HepG2 (cell line): ENCODE data around the gene LRPPRC. TPM values are rescaled to one million over a fixed set of nuclear protein-coding genes. Genes with fewer than 3 reads are reported as not detected.
A peak's percentile ranks its signal among the peaks of the same experiment; 100 is the strongest.

Experiments used
- ADNP ChIP-seq: sonication (generic); formaldehyde crosslinking; IDR thresholded peaks from 2 replicates; pipeline ENCODE4 v1.4.0; 2020; ENCODE audit warnings: missing genetic modification reagents
- BATF2 ChIP-seq: sonication (generic); formaldehyde crosslinking; IDR thresholded peaks from 2 replicates; pipeline ENCODE4 v1.8.0; 2022; ENCODE audit warnings: mild to moderate bottlenecking, missing genetic modification reagents, moderate library complexity
- CENPBD1 ChIP-seq: sonication (generic); formaldehyde crosslinking; IDR thresholded peaks from 2 replicates; pipeline ENCODE4 v1.8.0; 2022; ENCODE audit warnings: missing genetic modification reagents, low read depth, mild to moderate bottlenecking, borderline replicate concordance
- DNMT3B ChIP-seq: conservative IDR thresholded peaks from 2 replicates; pipeline ENCODE4 v1.6.1; 2016; ENCODE audit warnings: missing biosample characterization, control low read depth
- DPF2 ChIP-seq: sonication (generic); formaldehyde crosslinking; IDR thresholded peaks from 2 replicates; pipeline ENCODE4 v1.4.0; 2020; ENCODE audit warnings: mild to moderate bottlenecking, low read depth, missing genetic modification reagents, borderline replicate concordance
- ELF3 ChIP-seq: IDR thresholded peaks from 2 replicates; pipeline ENCODE4 v1.6.1; 2016; ENCODE audit warnings: missing genetic modification reagents, missing compliant biosample characterization
- GPN1 ChIP-seq: sonication (generic); formaldehyde crosslinking; IDR thresholded peaks from 2 replicates; pipeline ENCODE4 v1.5.1; 2020; ENCODE audit warnings: missing genetic modification reagents, borderline replicate concordance
- HIVEP1 ChIP-seq: sonication (generic); formaldehyde crosslinking; IDR thresholded peaks from 2 replicates; pipeline ENCODE4 v1.4.0; 2020; ENCODE audit warnings: mild to moderate bottlenecking, missing genetic modification reagents
- HNF4A ChIP-seq: sonication (generic); formaldehyde crosslinking; IDR thresholded peaks from 2 replicates; pipeline ENCODE4 v1.4.0; 2020; ENCODE audit warnings: missing genetic modification reagents
- KLF13 ChIP-seq: sonication (generic); formaldehyde crosslinking; IDR thresholded peaks from 2 replicates; pipeline ENCODE4 v1.4.0; 2020; ENCODE audit warnings: mild to moderate bottlenecking, missing genetic modification reagents
- LRRFIP1 ChIP-seq: sonication (generic); formaldehyde crosslinking; conservative IDR thresholded peaks from 2 replicates; pipeline ENCODE4 v1.4.0; 2020; ENCODE audit warnings: missing genetic modification reagents
- MYC ChIP-seq: sonication (generic); formaldehyde crosslinking; IDR thresholded peaks from 2 replicates; pipeline ENCODE4 v1.9.0; 2021; ENCODE audit warnings: missing genetic modification reagents, borderline replicate concordance
- NFYC ChIP-seq: IDR thresholded peaks from 2 replicates; pipeline ENCODE4 v1.6.1; 2016; ENCODE audit warnings: missing genetic modification reagents, missing compliant biosample characterization
- NKX3-1 ChIP-seq: sonication (generic); formaldehyde crosslinking; IDR thresholded peaks from 2 replicates; pipeline ENCODE4 v1.5.0; 2020; ENCODE audit warnings: missing genetic modification reagents
- NR2F2 ChIP-seq: IDR thresholded peaks from 2 replicates; pipeline ENCODE4 v1.6.1; 2012; ENCODE audit warnings: low read depth, inconsistent platforms, borderline replicate concordance
- PRPF4 ChIP-seq: fragments of 200-400 bp; formaldehyde crosslinking; IDR thresholded peaks from 2 replicates; pipeline ENCODE4 v1.6.1; 2016; ENCODE audit warnings: low read length, low read depth; ENCODE audit not compliant: poor library complexity, severe bottlenecking
- SAFB2 ChIP-seq: sonication (generic); formaldehyde crosslinking; IDR thresholded peaks from 2 replicates; pipeline ENCODE4 v1.5.1; 2020; ENCODE audit warnings: missing genetic modification reagents, low read depth, mild to moderate bottlenecking, borderline replicate concordance
- ZBTB37 ChIP-seq: sonication (generic); formaldehyde crosslinking; IDR thresholded peaks from 2 replicates; pipeline ENCODE4 v1.4.0; 2020; ENCODE audit warnings: mild to moderate bottlenecking, missing genetic modification reagents
- ZFP41 ChIP-seq: sonication (generic); formaldehyde crosslinking; IDR thresholded peaks from 2 replicates; pipeline ENCODE4 v1.4.0; 2020; ENCODE audit warnings: mild to moderate bottlenecking, missing genetic modification reagents, borderline replicate concordance
- ZNF124 ChIP-seq: sonication (generic); formaldehyde crosslinking; IDR thresholded peaks from 2 replicates; pipeline ENCODE4 v1.4.0; 2020; ENCODE audit warnings: missing genetic modification reagents
- ZNF160 ChIP-seq: sonication (generic); formaldehyde crosslinking; IDR thresholded peaks from 2 replicates; pipeline ENCODE4 v1.8.0; 2022; ENCODE audit warnings: mild to moderate bottlenecking, inconsistent platforms, missing genetic modification reagents
- ZNF230 ChIP-seq: sonication (generic); formaldehyde crosslinking; IDR thresholded peaks from 2 replicates; pipeline ENCODE4 v1.4.0; 2020; ENCODE audit warnings: mild to moderate bottlenecking, missing genetic modification reagents
- ZNF235 ChIP-seq: sonication (generic); formaldehyde crosslinking; IDR thresholded peaks from 2 replicates; pipeline ENCODE4 v1.8.1; 2023; ENCODE audit warnings: mild to moderate bottlenecking, missing genetic modification reagents, borderline replicate concordance
- ZNF331 ChIP-seq: sonication (generic); formaldehyde crosslinking; IDR thresholded peaks from 2 replicates; pipeline ENCODE4 v1.4.0; 2020; ENCODE audit warnings: missing genetic modification reagents
- ZNF441 ChIP-seq: sonication (generic); formaldehyde crosslinking; IDR thresholded peaks from 2 replicates; pipeline ENCODE4 v1.7.0; 2021; ENCODE audit warnings: missing genetic modification reagents, borderline replicate concordance
- ZNF562 ChIP-seq: sonication (generic); formaldehyde crosslinking; IDR thresholded peaks from 2 replicates; pipeline ENCODE4 v1.8.0; 2022; ENCODE audit warnings: missing genetic modification reagents, borderline replicate concordance
- ZNF577 ChIP-seq: sonication (generic); formaldehyde crosslinking; IDR thresholded peaks from 2 replicates; pipeline ENCODE4 v1.4.0; 2020; ENCODE audit warnings: mild to moderate bottlenecking, low read depth, missing genetic modification reagents, borderline replicate concordance
- ZSCAN20 ChIP-seq: sonication (generic); formaldehyde crosslinking; IDR thresholded peaks from 2 replicates; pipeline ENCODE4 v1.4.0; 2020; ENCODE audit warnings: missing genetic modification reagents, mild to moderate bottlenecking, borderline replicate concordance
- polyA plus RNA-seq, 8 experiments: library from polyadenylated mRNA; depleted of rRNA in 3 of 8; stranded (reverse) in 7 of 8; unstranded in 1 of 8; fragments of >200 nt; fragmentation: Illumina TruSeq in 4 of 8; extraction: Trizol in 4 of 8; gene quantifications; 2 replicates each; pipeline versions ENCODE4 v1.2.1 to v1.2.3, GENCODE V29; 2011 to 2016; ENCODE audit warnings: low read depth in 4 of 8, missing spikeins in 1 of 8, mixed read lengths in 1 of 8; ENCODE audit not compliant: insufficient read depth in 1 of 8
- total RNA-seq, 5 experiments: library from RNA; depleted of rRNA; stranded (reverse); fragments of >200 nt; fragmentation: Illumina TruSeq; extraction: Trizol; gene quantifications; 2 replicates each; pipeline ENCODE4 v1.2.3, GENCODE V29; 2016; ENCODE audit warnings: low read depth in 1 of 5

The LRPPRC gene
- total and polyA plus RNA-seq, 2 of the 13 experiments (the other 11 are each of a cell fraction or from before 2014, with no cell fraction given) = 117 to 167 TPM

- TF ChIP-seq DPF2 = no peak
- no peak for TF ChIP-seq ZBTB37
- no peak for TF ChIP-seq CENPBD1 (CRISPR knock-in tag)
- TF ChIP-seq NKX3-1 (CRISPR knock-in tag) = peak; percentile 96
- TF ChIP-seq ZNF160 (CRISPR knock-in tag) = peak; percentile 73; the same call in 1 of the 2 replicates
- TF ChIP-seq MYC = no peak
- no peak for TF ChIP-seq ADNP (CRISPR knock-in tag)
- TF ChIP-seq ZNF562 (CRISPR knock-in tag) = no peak
- TF ChIP-seq ZNF577 (CRISPR knock-in tag) = no peak
- TF ChIP-seq ZNF235 (CRISPR knock-in tag) = peak; percentile 51; the same call in 1 of the 2 replicates
- TF ChIP-seq ZNF331 = peak; percentile 96
- no peak for TF ChIP-seq ZFP41 (CRISPR knock-in tag)
- TF ChIP-seq SAFB2 = no peak
- no peak for TF ChIP-seq PRPF4
- TF ChIP-seq ZNF230 = peak; percentile 86; the same call in 1 of the 2 replicates
- TF ChIP-seq ZSCAN20 = peak; percentile 82; the same call in 1 of the 2 replicates
- no peak for TF ChIP-seq HIVEP1 (CRISPR knock-in tag)
- TF ChIP-seq DNMT3B (CRISPR knock-in tag) = peak; percentile 92; the same call in 1 of the 2 replicates
- no peak for TF ChIP-seq KLF13 (CRISPR knock-in tag)
- no peak for TF ChIP-seq NR2F2
- TF ChIP-seq GPN1 (CRISPR knock-in tag) = no peak
- TF ChIP-seq ELF3 (CRISPR knock-in tag) = peak; percentile 87
- peak; percentile 96 for TF ChIP-seq ZNF124
- peak; percentile 90; the same call in 1 of the 2 replicates for TF ChIP-seq ZNF441 (CRISPR knock-in tag)
- TF ChIP-seq BATF2 (CRISPR knock-in tag) = 0 out of 2 replicates have a peak, but pooled peaks have one; percentile 68
- TF ChIP-seq HNF4A (CRISPR knock-in tag) = no peak
- TF ChIP-seq NFYC (CRISPR knock-in tag) = peak; percentile 50; the same call in 1 of the 2 replicates
- TF ChIP-seq LRRFIP1 (CRISPR knock-in tag) = peak; percentile 96
These were observed 20.5 kb upstream of the LRPPRC start (continued) for GRCh38 chr2:44016282-44016681.
